Fibroblast of the aortic adventitia (primary cell): ENCODE measurements around the gene TMEM270. TPM values are rescaled to one million over a fixed set of nuclear protein-coding genes. Genes with fewer than 3 reads are reported as not detected.
"Not testable (repeated sequence)": the region's sequence is repeated elsewhere in the genome, so short reads cannot be mapped to it uniquely, and the experiment has no call there.

Experiments used
- DNase-seq: peaks from one replicate; pipeline ENCODE4 v3.0.0-alpha.2; 2010; ENCODE audit warnings: low read depth
- H3K4me3 ChIP-seq: 2 replicates; pipeline ENCODE4 v1.5.1; 2011; ENCODE audit warnings: low read depth, mild to moderate bottlenecking, control low read depth, low read length, moderate library complexity
- CTCF ChIP-seq: IDR thresholded peaks from 2 replicates; pipeline ENCODE4 v1.5.1; 2011; ENCODE audit warnings: mild to moderate bottlenecking, low read length, control low read depth, inconsistent platforms; ENCODE audit not compliant: insufficient read depth
- total RNA-seq: library from RNA; depleted of rRNA; stranded (reverse); fragments of >200 nt; gene quantifications from 2 replicates; pipeline ENCODE4 v1.2.3, GENCODE V29; 2012; ENCODE audit warnings: low replicate concordance

The TMEM270 gene
- total RNA-seq, 1 donor: not detected

- no peak for DNase-seq
- TF ChIP-seq CTCF: no peak
- no peak overlapping the region for H3K4me3 ChIP-seq
These were observed 20.1 kb upstream of the TMEM270 start for GRCh38 chr7:73840715-73841379.

- TF ChIP-seq CTCF: no peak
These were observed 19.3 kb upstream of the TMEM270 start for GRCh38 chr7:73841689-73842066.

GRCh38 chr7:73842067-73842976 lies 18.6 kb upstream of the TMEM270 start, which contains the start of gene METTL27:
TSS of gene METTL27 (minus strand) at chr7:73842516. CDS start at chr7:73842140, 376 bp downstream.
- peak within 1 kb of the TSS; percentile 77 for H3K4me3 ChIP-seq
- peak; percentile 90 for DNase-seq
- no peak for TF ChIP-seq CTCF

More at GRCh38 chr7:73841689-73842066, 19.3 kb upstream of the TMEM270 start:
- DNase-seq: no peak
- peak overlapping the region; percentile 77 for H3K4me3 ChIP-seq

DNA sequence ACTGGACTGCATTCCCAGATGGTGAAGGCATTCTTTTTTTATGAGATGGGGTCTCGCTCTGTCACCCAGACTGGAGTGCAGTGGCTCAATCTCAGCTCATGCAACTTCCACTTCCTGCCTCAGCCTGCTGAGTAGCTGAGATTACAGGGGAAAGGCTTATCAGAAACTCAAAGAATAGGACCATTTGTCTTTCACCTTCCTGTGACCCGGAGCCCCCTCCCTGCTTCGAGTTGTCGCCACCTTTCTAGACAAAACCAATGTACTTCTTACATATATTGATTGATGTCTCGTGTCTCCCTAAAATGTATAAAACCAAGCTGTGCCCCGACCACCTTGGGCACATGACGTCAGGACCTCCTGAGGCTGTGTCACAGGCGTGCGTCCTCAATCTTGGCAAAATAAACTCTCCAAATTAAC lies 16.8 kb upstream of the TMEM270 start:
- no peak overlapping the region for H3K4me3 ChIP-seq
- no peak for DNase-seq
- TF ChIP-seq CTCF: no peak

- H3K4me3 ChIP-seq: no peak overlapping the region
- TF ChIP-seq CTCF: no peak
- DNase-seq: peak; percentile 83
These were observed 16.0 kb upstream of the TMEM270 start for GRCh38 chr7:73844848-73845460.

- DNase-seq: peak; percentile 39
- not testable (repeated sequence) for H3K4me3 ChIP-seq
These were observed 15.2 kb upstream of the TMEM270 start for GRCh38 chr7:73845701-73846195.
